Osteoblast (primary cell): ENCODE results near the gene AGK. TPM values are rescaled to one million over a fixed set of nuclear protein-coding genes. Genes with fewer than 3 reads are reported as not detected.

ENCODE experiments used
- DNase-seq: peaks from one replicate; pipeline ENCODE4 v3.0.0; 2011; ENCODE audit warnings: low spot score, mixed read lengths; ENCODE audit not compliant: insufficient read length; ENCODE audit errors: missing footprints
- H2AFZ ChIP-seq: 2 replicates; pipeline ENCODE4 v1.6.0; 2011; ENCODE audit warnings: mild to moderate bottlenecking, low read length
- H3K27ac ChIP-seq: 2 replicates; pipeline ENCODE4 v1.5.1; 2011; ENCODE audit warnings: mild to moderate bottlenecking, low read depth, low read length, moderate library complexity
- H3K27me3 ChIP-seq: 2 replicates; pipeline ENCODE4 v1.6.0; 2012; ENCODE audit warnings: mild to moderate bottlenecking, control low read depth, inconsistent platforms, low read length, moderate library complexity; ENCODE audit not compliant: insufficient read depth
- H3K36me3 ChIP-seq: 2 replicates; pipeline ENCODE4 v1.5.1; 2011; ENCODE audit warnings: mild to moderate bottlenecking, low read length, control low read depth, moderate library complexity; ENCODE audit not compliant: insufficient read depth
- H3K4me1 ChIP-seq: 2 replicates; pipeline ENCODE4 v1.5.1; 2011; ENCODE audit warnings: mild to moderate bottlenecking, low read length, control low read depth, moderate library complexity; ENCODE audit not compliant: insufficient read depth
- H3K4me2 ChIP-seq: 2 replicates; pipeline ENCODE4 v1.6.0; 2011; ENCODE audit warnings: mild to moderate bottlenecking, low read length; ENCODE audit not compliant: insufficient read depth
- H3K4me3 ChIP-seq: fragments of 200-600 bp; sonication (generic); 3 replicates; pipeline ENCODE4 v1.5.1; 2012; ENCODE audit warnings: mild to moderate bottlenecking, low read length, inconsistent platforms; ENCODE audit not compliant: insufficient read depth
- H3K79me2 ChIP-seq: 2 replicates; pipeline ENCODE4 v1.6.0; 2012; ENCODE audit warnings: mild to moderate bottlenecking, low read length, control low read depth, inconsistent platforms; ENCODE audit not compliant: insufficient read depth
- H3K9me3 ChIP-seq: 2 replicates; pipeline ENCODE4 v1.5.1; 2011; ENCODE audit warnings: low read depth, low read length, control low read depth
- H4K20me1 ChIP-seq: 2 replicates; pipeline ENCODE4 v1.6.0; 2012; ENCODE audit warnings: mild to moderate bottlenecking, low read length, control low read depth; ENCODE audit not compliant: insufficient read depth
- total RNA-seq: library from RNA; depleted of rRNA; stranded (reverse); fragments of >200 nt; gene quantifications from 2 replicates; pipeline ENCODE4 v1.2.3, GENCODE V29; 2012
- TF ChIP-seq, protein P1 (sequence below): IDR thresholded peaks from 2 replicates; pipeline ENCODE4 v1.5.1; 2011; ENCODE audit warnings: mild to moderate bottlenecking, low read depth, low read length, moderate library complexity; ENCODE audit errors: extremely low read depth

Gene AGK
- total RNA-seq, 1 donor, result 26.1 TPM

DNA sequence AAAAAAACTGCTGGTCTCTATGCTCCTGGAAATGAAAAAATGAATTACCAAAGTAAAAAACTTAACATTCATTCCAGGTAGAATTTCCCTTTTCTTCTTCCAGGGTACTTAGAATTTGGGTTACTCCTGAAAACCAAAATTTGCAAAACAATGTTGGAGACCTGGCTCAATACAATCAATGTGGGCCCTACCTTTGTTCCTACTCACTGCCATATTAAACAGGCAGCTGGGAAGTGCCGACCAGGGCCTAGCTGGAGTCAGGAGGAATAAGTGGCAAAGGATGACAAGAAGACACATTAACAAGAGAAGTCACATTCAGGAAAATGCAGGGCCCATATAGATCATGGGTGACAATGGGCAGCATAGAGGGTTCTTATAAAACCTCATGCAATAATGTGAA, 6.4 kb upstream of the AGK start:
- H3K79me2 ChIP-seq, result no peaks in the 10 kb centered on the region
- H3K9me3 ChIP-seq, result no peaks in the 10 kb centered on the region
- no peaks in the 10 kb centered on the region for H3K4me1 ChIP-seq
- H3K4me3 ChIP-seq, result no peak overlapping the region
- TF ChIP-seq, protein P1, sequence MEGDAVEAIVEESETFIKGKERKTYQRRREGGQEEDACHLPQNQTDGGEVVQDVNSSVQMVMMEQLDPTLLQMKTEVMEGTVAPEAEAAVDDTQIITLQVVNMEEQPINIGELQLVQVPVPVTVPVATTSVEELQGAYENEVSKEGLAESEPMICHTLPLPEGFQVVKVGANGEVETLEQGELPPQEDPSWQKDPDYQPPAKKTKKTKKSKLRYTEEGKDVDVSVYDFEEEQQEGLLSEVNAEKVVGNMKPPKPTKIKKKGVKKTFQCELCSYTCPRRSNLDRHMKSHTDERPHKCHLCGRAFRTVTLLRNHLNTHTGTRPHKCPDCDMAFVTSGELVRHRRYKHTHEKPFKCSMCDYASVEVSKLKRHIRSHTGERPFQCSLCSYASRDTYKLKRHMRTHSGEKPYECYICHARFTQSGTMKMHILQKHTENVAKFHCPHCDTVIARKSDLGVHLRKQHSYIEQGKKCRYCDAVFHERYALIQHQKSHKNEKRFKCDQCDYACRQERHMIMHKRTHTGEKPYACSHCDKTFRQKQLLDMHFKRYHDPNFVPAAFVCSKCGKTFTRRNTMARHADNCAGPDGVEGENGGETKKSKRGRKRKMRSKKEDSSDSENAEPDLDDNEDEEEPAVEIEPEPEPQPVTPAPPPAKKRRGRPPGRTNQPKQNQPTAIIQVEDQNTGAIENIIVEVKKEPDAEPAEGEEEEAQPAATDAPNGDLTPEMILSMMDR, result no peak
- H4K20me1 ChIP-seq, result no peaks in the 10 kb centered on the region
- H3K27me3 ChIP-seq, result no peaks in the 10 kb centered on the region
- H3K4me2 ChIP-seq, result no peak overlapping the region
- DNase-seq, result no peak
- no peaks in the 10 kb centered on the region for H3K36me3 ChIP-seq
- no peak overlapping the region for H3K27ac ChIP-seq
- H2AFZ ChIP-seq, result no peak overlapping the region

DNA sequence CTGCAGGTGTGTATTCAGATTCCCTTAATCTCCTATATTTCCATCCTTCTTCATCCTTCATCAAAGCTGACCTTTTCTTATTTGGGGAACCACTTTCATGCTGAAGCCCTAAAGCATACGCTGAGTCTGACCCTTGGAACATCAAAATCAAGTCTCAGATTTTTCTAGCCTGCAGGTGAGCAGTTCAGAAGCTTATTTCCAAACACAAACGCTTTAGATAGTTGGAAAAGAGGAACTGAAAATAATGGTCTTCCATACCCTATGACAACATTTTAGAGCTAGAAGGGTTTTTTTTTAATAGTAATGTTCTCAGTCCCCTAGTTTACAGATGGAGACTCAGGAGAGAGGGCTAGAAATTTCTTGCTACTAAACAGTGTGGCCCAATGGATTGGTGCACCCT, 1.6 kb upstream of the AGK start:
- TF ChIP-seq, protein P1, result no peak
- no peak overlapping the region for H3K27ac ChIP-seq
- H3K4me2 ChIP-seq, result no peak overlapping the region
- H3K79me2 ChIP-seq, result peaks cover 22% of the 10 kb centered on the region
- H3K36me3 ChIP-seq, result no peaks in the 10 kb centered on the region
- H3K9me3 ChIP-seq, result no peaks in the 10 kb centered on the region
- no peaks in the 10 kb centered on the region for H3K27me3 ChIP-seq
- no peak for DNase-seq
- H4K20me1 ChIP-seq, result no peaks in the 10 kb centered on the region
- H3K4me3 ChIP-seq, result no peak overlapping the region
- no peak overlapping the region for H2AFZ ChIP-seq
- H3K4me1 ChIP-seq, result peaks cover 15% of the 10 kb centered on the region

DNA sequence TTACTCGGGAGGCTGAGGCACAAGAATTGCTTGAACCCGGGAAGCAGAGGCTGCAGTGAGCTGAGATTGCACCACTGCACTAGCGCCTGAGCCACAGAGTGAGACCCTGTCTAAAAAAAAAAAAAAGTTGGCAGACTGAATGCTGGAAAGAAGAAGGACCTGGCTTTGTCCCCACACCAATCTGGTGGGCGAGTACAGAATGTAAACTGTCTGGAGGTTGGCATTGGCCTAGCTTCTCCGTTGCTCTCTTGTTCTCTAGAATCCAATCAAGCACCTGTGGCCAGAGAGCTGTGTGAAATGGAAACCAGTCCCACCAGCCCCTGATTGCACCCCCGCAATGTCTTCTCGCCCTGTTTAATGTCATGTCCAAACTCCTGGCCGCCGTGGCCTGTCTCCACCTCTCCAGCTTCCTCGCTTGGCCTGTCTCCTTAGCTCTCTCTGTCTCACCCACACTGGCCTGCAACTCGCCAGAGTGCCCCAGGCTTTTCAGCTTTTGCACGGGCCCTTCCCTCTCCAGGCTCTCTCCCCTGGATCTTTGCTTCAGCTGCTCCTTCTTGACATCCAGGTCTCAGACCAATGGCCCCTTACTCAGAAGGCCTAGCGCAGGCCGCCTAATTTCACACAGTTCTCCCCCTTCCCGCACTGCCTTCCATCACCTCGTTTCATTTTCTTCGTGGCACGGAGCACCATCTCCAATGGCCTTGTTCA, 670 bp upstream of the AGK start:
- peak overlapping the region; percentile 98 for H3K4me2 ChIP-seq
- DNase-seq, result no peak
- peaks cover 22% of the 10 kb centered on the region for H3K79me2 ChIP-seq
- no peaks in the 10 kb centered on the region for H3K36me3 ChIP-seq
- TF ChIP-seq, protein P1, result no peak
- H3K4me1 ChIP-seq, result peaks cover 15% of the 10 kb centered on the region
- peak overlapping the region; percentile 100 for H2AFZ ChIP-seq
- H3K4me3 ChIP-seq, result peak overlapping the region; percentile 93
- H4K20me1 ChIP-seq, result no peaks in the 10 kb centered on the region
- H3K27ac ChIP-seq, result peak overlapping the region; percentile 72
- H3K27me3 ChIP-seq, result no peaks in the 10 kb centered on the region
- H3K9me3 ChIP-seq, result no peaks in the 10 kb centered on the region

DNA sequence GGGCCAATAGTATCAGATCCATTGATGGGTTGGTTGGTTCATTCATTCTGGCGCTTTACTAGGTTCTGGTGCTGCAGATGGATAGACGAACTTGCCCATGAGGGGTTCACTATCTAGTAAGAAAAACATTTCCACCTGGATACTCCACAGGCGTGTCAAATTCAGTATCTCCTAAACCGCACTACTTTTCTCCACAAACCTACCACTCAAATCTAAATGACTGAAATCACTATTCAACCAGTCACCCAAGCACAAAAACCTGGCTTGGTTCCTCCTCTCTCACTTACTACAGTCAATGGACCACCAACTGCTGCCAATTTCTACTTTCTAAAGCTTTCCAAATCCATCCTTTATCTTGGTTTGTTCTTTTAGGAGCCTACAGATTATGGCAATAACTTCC, 572 bp downstream of the AGK start:
- Histone ChIP-seq H3K4me3 (peak overlapping the region; percentile 93), H3K79me2 (peaks cover 22% of the 10 kb centered on the region), H4K20me1 (no peaks in the 10 kb centered on the region), H2AFZ (peak overlapping the region; percentile 100), H3K4me1 (peaks cover 15% of the 10 kb centered on the region), H3K27me3 (no peaks in the 10 kb centered on the region), H3K36me3 (no peaks in the 10 kb centered on the region), H3K4me2 (peak overlapping the region; percentile 98), H3K27ac (peak overlapping the region; percentile 72), H3K9me3 (no peaks in the 10 kb centered on the region)
- DNase-seq, result no peak
- TF ChIP-seq, protein P1, result no peak
